ENCODE results near the gene UTS2B.
A peak's percentile ranks its signal among the peaks of the same experiment; 100 is the strongest.

Gene UTS2B, protein sequence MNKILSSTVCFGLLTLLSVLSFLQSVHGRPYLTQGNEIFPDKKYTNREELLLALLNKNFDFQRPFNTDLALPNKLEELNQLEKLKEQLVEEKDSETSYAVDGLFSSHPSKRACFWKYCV
- total RNA-seq: 0 to 0.26 (median 0.04) reads per million in 18 experiments

DNA sequence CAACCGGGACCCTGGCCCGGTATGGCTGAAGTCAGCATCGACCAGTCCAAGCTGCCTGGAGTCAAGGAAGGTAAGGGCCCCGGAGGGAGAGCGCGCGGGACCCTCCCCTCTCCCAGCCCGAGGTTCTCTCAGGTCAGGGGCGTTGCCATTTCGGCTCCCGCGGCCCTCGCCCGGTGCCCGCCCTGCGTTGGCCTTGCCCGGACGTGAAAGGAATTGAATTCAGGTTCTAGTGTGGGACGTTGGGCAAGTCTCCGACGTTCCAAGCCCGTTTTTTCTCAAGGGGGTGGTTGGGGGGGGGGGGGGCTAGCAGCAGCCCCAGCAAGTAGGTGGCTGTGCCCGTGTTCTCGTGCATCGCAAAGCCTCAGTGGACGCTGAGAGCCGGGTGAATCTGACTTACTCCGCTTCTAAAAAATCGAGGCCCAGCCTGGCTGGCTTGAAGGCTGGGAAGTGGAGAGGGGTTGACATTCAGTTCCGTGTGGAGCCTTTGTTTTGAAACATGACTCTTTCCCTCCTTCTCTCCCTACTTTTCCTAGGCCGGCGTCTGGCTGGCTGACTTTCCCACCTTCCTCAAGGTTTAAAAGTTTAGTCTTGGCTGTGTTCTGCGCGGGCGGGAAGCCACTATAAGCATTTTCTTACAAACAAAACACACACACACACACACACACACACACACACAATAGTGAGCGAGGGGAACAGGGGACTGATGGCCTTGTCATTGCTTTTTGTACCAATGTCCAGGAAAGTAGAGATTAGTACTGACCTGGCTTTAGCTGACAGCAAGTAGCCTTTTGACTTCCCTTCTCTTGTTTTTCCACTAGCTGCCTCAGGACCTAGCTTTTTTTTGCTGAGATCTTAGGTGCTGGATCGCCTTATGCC lies at the start of gene UTS2B:
Gene UTS2B, minus strand, starts transcription at position 873 of the 876 bp plus-strand sequence. CDS start 48,337 bp downstream, outside the sequence.
- peak; percentile 18 to 22 for DNase-seq

DNA sequence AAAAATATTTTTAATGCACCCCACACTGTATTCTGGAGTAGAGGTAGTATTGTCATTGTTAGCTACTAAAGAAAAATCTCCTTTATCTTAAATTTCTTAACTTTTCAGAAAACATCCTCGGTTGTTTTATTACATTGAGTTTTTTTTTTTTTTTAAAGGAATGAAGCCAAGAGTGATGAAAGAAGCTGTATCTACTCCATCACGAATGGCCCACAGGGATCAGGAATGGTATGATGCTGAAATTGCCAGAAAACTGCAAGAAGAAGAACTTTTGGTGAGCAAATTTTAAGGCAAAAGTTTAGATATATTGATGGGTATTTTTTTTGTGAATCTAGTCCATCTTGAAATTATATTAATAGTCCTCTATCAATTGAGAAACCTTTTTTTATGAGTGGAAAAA lies 49.7 kb upstream of the UTS2B start:
- no peak for DNase-seq

DNA sequence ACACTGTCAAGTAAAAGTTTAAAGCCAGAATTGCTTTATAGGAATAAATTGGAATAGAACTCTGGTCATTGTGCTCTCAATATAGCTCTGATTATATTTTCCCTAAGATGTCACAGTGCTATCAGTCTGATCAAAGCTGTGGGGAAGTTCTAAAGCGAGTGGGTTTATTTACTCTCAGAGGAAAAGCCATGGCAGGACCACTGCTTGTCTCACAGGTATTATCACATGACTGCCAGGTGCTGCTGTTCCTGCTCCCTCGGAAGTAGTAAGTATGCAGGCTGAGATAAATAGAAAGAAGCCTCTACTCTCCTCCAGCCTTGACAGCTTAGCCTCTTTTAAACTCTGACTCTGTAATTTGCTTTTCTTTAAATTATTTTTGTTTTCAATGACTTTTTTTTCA lies 49.1 kb upstream of the UTS2B start:
- DNase-seq: no peak

DNA sequence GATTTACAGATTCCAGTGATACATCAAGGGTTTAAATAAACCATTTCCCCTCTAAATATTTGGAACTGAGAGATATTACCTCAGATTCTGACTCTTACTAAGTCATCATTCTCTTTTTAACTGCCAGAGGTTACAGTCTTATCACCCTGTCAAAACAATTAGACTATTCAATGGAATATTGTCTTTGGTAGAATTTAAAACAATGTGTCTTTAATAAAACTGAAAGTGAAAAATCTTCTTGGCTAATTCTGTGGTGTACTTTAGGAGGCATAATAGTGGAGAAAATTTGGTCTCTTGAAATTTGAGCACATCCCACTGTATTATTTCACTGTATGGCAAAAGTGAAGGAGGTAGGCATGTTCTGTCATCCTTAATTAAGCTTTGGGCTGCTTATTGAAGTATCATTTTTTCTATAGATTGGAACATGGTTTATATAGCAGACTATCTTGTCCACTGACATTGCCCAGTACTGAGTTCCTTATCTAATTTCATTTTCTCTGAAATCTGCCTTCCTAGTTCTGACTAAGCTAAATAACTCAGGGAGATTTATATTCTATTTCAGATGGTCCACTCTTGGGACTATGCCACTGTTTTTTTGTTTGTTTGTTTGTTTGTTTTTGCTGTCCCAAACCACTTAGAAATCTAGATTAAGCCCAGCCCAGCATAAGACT lies 48.0 kb upstream of the UTS2B start:
- no peak for DNase-seq

DNA sequence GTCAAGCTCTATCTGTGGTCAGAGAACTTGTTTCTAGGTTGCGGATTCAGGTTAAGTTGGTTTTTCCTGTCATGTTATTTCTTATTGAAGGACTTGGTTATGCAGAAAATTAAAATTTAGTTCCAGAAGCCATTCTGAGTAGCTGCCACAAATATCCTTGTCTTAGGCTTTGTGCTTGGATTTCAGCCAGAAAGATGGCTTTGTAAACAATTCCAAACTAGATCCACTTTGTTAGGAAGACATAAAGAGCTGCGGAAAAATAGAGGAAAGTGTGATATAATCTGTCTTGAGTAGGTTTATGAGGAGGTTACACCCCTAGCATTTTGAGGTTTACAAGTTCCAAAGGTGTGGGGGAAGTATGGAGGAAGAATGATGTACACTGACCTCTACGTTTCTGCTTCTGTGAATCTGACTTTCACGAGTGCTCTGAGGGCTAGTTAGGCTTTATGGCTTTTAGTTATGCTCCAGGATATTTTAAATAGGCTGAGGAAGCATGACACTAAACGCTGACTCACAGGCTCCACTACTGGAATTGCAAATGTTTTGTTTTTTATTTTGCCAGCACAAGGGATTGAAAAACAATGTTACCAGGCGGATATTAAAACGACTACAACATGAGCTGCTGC lies 46.3 kb upstream of the UTS2B start:
- DNase-seq: no peak

DNA sequence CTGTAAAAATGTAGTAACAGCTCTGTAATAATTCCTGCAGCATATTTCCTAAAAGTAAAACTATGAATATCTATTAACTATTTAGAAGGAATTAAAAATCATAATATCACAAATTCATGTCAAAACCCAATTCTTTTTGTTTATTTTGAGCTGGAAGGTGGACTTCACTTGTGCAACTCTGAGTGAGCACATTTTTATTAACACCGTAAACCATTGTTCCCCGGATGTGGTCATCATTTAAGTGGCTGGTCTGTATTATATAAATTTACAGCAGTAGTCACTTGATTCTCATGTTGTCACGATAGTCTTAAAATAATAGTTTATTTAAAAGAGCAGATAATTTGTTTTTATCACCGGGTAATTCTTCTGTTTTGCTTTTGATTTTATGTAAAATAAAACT lies 43.0 kb upstream of the UTS2B start:
- DNase-seq: no peak

DNA sequence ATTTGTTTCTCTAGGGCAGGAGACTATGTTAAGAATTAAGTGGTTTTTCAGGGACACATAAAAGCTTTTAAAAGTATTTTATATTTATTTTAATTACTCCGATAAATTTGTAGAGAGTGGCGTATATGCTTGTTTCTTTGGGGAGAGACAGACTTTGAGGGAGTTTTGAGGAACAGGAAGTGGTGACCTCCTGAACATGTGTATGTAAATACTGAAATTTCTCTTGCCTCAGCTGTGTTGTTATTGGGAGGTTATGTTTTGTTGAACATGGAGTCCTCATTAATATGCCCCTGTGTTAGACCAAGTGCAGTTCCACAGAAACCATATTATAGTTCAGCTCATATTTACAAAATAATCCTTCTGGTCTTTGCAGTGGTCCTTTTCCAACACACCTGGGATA lies 41.8 kb upstream of the UTS2B start:
- no peak for DNase-seq

DNA sequence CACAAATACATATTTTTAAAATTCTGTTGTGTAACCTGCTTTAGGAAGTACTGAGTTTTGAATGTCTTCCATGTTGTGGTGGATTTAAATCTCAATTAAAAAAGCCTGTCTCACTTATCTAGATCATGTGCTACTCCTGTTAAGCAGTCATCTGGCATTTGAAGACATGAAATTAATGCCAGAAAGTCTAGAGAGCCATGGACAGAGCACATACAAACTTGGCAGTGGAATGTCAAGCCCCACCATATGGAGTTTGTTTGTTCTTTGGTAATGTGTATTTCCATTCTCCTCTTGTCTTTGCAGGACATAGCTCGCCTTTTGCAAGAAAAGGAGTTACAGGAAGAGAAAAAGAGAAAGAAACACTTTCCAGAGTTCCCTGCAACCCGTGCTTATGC lies 39.3 kb upstream of the UTS2B start:
- no peak for DNase-seq

DNA sequence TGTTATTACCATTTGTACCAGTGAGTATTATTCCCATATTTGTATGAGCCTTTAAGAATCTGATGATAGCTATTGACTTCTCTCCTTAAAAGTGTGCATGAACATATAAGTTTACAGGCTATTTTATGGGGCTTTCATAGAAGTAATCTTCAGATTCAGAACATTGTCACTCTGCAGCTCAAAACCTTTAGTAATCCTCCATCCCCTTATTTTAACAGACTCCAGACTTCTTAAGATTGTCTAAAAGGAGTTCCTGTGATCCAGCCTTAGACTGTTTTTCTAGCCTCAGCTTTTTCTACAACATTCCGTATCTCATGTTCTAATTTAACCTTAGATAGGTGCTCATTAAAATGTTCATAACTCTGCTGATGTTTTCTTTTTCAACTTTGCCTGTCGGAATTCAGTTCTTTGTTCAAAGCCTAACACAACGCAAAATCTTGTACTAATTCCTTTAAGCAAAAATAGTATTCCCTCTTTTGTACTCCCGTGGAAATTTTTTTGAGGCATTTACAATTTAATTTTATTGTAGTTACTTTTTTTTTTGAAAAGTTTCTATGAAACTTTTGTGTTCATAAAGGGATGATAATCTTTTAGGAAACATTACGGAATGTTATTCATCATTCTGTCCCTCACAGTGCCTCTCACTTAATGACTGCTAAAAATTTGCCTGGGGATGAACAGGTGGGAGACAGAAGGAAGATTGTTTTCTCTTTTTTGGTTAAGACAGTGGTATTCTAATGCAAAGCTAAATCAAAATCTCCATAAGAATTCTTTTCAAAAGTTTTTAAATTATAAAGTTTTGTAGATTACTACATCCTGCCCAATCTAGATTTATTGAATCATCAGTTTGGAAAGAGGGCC lies 38.7 kb upstream of the UTS2B start:
- DNase-seq: no peak

DNA sequence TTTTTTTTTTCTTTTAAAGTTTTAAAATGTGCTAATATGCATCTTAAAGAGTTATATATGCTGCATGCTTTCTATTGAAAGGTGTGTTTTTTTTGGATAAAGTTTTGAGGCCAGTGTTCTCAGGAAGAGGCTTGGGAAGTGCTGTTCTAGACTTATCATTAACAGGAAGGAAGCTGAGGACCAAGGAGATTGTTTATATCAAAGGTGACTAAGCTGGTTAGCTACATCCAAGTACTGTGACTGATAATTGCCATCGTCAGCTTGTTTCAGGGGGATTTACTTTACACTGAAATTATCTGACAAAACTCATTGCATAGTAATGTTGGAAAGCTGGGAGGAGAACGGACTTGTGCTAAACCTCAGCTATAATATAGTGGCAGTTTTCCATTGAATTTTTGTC lies 36.3 kb upstream of the UTS2B start:
- DNase-seq: no peak

DNA sequence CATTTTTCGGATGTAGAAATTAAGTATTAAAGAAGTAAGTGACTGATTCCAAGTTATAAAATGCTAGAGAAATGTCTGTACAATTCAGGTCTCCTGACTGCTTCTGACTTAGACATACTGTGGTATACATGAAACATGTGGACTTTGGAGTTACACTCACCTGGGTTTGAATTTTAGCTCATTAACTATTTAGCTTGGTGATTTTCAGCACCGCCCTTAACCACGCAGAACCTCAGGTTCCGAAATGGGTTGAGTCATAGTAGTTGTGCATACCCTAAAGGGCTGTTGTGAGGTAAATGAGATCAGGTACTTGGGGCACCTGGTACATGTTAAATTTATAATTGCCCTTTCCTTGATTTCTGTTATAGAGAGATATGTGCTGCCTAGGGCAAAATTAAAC lies 32.9 kb upstream of the UTS2B start:
- DNase-seq: no peak

DNA sequence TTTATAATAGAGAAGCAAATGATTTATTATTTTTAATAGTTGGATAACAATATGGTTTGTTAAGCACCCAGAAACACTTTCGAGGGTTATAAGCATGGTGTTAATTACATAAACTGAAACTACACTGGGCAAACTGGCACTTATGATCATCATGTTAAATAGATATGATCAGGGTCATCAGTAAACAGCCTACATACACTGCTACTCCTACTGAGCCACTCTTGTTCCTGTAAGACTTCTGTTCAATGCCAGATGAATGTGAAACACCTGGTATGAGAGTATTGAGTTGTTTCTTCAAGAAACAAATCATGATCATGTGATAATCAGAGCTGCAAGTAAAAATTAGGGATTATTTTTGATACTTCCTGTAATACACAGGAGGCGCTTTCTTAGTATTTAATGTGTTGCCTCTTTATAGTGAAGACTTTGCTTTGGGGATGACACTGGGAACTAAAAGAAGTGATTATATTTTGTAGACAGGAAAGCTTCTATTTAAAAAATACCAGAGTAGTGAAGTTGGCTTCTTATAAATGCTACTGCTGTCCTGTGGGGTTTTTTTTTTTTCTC lies 32.3 kb upstream of the UTS2B start:
- no peak for DNase-seq

DNA sequence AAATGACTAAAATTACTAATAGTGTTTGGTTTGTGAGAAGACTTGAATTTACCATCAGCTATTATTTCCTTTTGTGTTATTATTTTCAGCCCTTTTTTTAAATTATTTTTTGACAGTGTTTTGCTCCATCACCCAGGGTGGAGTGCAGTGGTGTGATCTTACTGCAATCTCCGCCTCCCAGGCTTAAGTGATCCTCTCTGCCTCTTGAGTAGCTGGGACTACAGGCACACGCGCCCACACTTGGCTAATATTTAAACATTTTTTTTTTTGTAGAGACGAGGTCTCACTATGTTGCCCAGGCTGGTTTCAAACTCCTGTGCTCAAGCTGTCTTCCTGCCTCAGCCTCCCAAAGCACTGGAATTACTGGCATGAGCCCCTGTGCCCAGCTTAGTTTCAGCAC lies 31.7 kb upstream of the UTS2B start:
- no peak for DNase-seq

DNA sequence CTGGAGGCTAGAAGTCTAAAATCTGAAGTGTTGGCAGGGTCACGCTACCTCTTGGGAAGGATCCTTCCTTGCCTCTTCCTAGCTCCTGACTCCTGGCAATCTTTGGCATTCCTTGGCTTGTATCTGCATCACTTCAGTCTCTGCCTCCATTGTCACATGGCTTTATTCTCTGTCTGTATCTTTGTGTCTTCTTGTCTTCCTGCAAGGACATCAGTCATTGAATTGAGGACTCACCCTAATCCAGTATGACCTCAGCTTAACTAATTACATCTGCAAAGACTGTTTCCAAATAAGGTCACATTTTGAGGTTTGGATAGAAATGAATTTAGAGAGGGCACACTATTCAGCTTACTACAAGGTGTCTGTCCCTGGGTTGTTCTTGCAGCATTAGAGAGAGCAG lies 31.1 kb upstream of the UTS2B start:
- DNase-seq: no peak

DNA sequence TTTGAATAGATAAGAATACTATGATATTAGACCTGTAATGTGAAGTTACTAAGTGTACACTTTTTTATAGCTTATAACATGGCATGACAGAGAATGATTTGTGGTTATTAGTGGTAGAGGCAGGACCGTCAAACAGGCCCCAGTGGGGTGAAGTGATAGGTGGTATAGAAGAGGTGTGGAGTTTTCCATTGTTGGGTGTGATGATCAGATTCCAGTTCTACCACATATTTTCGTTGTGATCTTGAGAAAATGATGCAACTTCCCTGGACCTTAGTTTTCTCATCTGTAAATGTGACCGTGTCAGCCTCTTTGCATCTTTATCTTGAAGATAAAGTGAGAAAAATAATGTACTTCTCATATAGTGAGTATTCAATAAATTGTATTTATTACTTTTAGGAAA lies 30.3 kb upstream of the UTS2B start:
- DNase-seq: no peak

DNA sequence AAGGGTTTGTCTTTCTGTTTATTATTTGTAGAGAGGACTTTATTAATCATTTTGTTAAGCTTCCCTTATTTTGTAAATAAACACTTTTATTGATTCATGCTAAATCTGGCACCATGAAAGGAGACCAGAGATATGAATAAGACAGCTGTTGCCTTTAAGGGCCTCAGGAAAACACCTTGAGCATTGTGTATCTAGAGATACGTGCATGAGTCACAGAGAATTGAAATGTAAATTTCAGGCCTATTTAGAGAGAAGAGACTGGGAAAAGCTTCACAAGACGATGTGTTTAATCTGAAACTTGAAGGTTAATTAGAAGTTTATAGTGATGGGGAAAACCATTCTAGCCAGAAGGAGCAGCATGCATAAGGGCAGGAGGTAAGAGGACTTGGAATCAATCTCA lies 28.6 kb upstream of the UTS2B start:
- no peak for DNase-seq

DNA sequence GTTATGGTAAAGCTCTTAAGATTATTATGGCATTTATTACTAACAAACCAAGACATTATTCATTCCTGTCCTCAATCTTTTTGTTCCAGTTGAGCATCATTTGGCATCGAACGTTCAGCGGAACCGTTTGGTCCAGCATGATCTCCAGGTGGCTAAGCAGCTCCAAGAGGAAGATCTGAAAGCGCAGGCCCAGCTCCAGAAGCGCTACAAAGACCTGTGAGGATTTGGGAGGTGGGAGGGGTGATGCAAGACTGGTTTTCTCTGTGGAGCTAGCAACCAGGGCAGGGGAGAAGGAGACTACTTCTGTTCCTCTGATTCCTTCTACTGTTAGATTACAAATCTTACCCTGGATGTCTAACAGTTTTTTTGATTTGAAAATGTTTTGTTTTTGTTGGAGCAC lies 27.6 kb upstream of the UTS2B start:
- DNase-seq: no peak

DNA sequence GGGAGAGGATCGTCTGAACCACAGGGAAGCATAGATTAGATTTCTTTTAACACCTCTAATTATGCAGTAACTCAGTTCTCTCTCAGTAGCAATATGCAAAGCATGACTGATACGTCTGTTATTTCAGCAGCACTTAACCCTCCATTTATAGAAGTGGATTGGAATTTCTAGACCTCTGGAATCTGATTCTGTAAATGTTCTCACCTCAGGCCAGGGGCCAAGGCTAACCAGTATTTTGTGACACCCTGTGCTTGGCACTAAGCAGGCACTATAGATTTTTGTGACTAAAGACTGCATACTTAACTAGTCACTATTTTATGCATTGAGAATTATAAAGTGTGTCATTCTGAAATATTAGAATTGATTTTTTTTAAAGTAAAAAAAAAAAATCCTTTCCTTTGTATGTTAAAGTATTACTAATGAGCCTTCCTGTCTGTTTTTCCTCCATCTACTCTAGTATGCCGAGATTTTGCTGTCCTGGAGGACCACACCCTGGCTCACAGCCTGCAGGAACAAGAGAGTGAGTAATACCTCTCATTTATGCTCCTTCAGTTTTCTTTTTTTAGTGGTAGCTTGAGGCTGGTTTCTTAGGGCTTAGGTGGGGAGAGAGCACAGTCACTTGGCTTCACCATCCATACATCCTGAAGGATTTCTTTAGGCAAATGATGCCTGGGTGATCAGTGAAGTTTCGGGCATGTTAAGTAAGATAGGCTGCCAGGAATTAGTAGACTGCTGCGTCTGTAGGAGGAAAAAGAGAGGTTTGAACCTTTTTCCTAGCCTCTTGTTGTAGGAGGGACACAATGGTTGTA lies 26.5 kb upstream of the UTS2B start:
- DNase-seq: no peak

DNA sequence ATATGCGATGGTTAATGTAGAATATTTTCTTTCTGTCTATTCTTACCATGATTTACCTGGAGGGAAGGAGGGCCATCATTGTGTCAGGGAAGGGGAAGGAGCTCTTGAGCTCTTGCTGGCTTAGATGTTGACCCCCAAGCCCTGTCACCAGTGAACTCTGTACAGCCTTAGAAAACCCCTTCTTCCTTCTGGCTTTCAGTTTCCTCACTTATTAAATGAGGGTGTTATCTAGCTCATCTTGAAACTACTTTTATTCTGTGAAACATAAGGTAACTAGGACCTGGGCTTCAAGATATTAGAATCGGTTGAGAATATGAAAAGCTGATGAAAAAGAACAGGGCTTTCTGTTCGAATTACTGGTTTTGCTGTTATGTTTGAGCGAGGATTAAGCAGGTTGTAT lies 25.1 kb upstream of the UTS2B start:
- DNase-seq: no peak

DNA sequence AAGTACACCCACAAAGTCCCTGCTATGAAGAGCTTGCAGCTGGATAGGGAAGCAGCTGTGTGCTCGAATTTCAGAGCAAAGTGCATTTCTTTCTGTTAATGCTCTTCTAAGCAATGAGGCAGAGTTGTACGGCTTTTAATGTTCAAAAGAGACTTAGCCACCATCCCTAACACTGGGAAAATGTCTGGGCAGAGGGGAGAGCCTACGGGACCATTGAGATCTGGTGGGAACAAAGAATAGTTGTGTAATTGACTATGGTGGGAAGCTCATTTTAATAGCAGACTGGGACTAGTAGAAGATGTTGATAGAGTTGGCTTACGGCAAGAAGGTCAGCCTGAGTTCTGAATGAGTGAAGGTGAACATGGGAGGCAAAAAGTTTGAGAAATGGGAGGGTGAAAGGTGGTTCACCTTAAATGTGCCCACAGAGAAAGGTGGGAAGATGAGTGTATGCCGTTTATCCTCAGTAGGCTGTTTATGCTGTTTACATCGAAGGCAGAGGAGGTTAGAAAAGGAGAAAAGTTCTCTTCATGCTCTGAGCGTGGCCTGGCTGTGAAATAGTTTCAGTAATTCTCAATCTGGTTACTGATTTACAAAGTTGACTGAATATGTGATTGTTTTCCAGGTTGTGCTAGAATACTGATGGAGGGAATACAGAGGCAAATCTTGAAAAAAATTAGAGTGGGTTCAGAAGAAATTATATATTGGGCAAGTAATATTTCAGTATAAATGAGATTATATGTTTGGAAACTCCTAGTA lies 22.9 kb upstream of the UTS2B start:
- no peak for DNase-seq

Data from inflammatory macrophage (primary cell).